Measurements from ENCODE around the gene ATE1. TPM values are rescaled to one million over a fixed set of nuclear protein-coding genes. Genes with fewer than 3 reads are reported as not detected.
A peak's percentile ranks its signal among the peaks of the same experiment; 100 is the strongest.
"Not testable (repeated sequence)": the region's sequence is repeated elsewhere in the genome, so short reads cannot be mapped to it uniquely, and the experiment has no call there.

Gene ATE1
- total RNA-seq, 2 donors from 2014 or later = 25.5 to 26.6 TPM

- DNase-seq = no peak
- H3K4me3 Mint-ChIP-seq = no peak overlapping the region
- no peaks in the 10 kb centered on the region for H3K36me3 Mint-ChIP-seq (ENCODE audit: insufficient read depth in 2 of 2)
- H3K4me1 Mint-ChIP-seq (ENCODE audit: low read depth) = no peaks in the 10 kb centered on the region
- ATAC-seq (replicated peaks in 1 of 2) = no peak
- H3K27me3 Mint-ChIP-seq (ENCODE audit: low read depth) = peaks cover 10% of the 10 kb centered on the region
- peaks cover 0 to 2% of the 10 kb centered on the region in 2 donors for H3K9me3 Mint-ChIP-seq
- no peak overlapping the region for H3K27ac Mint-ChIP-seq
Observed at GRCh38 chr10:121715076-121715475, 212.8 kb downstream of the ATE1 start.

- DNase-seq (no peak), ATAC-seq (replicated peaks in 1 of 2) (no peak)
- H3K36me3 Mint-ChIP-seq (ENCODE audit: insufficient read depth in 2 of 2) = no peaks in the 10 kb centered on the region
Observed at GRCh38 chr10:121713486-121713885, 214.3 kb downstream of the ATE1 start.

GRCh38 chr10:121710971-121711370, 216.9 kb downstream of the ATE1 start:
- Mint-ChIP-seq H3K4me3 (no peak overlapping the region), H3K9me3 (no peaks in the 10 kb centered on the region), H3K4me1 (ENCODE audit: low read depth) (no peaks in the 10 kb centered on the region), H3K27ac (no peak overlapping the region), H3K36me3 (ENCODE audit: insufficient read depth in 2 of 2) (no peaks in the 10 kb centered on the region), H3K27me3 (ENCODE audit: low read depth) (peaks cover 24% of the 10 kb centered on the region)
- DNase-seq = no peak
- no peak for ATAC-seq (replicated peaks in 1 of 2)

More at GRCh38 chr10:121713486-121713885, 214.3 kb downstream of the ATE1 start:
- no peaks in the 10 kb centered on the region for H3K9me3 Mint-ChIP-seq
- no peaks in the 10 kb centered on the region for H3K4me1 Mint-ChIP-seq (ENCODE audit: low read depth)
- no peak overlapping the region for H3K4me3 Mint-ChIP-seq
- H3K27ac Mint-ChIP-seq = no peak overlapping the region
- peaks cover 14% of the 10 kb centered on the region for H3K27me3 Mint-ChIP-seq (ENCODE audit: low read depth)

GRCh38 chr10:121710207-121710606, 217.6 kb downstream of the ATE1 start:
- no peak overlapping the region for H3K4me3 Mint-ChIP-seq
- no peaks in the 10 kb centered on the region for H3K4me1 Mint-ChIP-seq (ENCODE audit: low read depth)
- no peaks in the 10 kb centered on the region for H3K36me3 Mint-ChIP-seq (ENCODE audit: insufficient read depth in 2 of 2)
- no peak for DNase-seq
- H3K27ac Mint-ChIP-seq = no peak overlapping the region
- peaks cover 28% of the 10 kb centered on the region for H3K27me3 Mint-ChIP-seq (ENCODE audit: low read depth)
- no peaks in the 10 kb centered on the region for H3K9me3 Mint-ChIP-seq
- ATAC-seq (replicated peaks in 1 of 2) = no peak

GRCh38 chr10:121709675-121710073, 218.2 kb downstream of the ATE1 start:
- Mint-ChIP-seq H3K9me3 (no peaks in the 10 kb centered on the region), H3K4me3 (no peak overlapping the region), H3K27me3 (ENCODE audit: low read depth) (peaks cover 28% of the 10 kb centered on the region), H3K27ac (no peak overlapping the region), H3K4me1 (ENCODE audit: low read depth) (no peaks in the 10 kb centered on the region), H3K36me3 (ENCODE audit: insufficient read depth in 2 of 2) (no peaks in the 10 kb centered on the region)
- ATAC-seq (replicated peaks in 1 of 2) (no peak), DNase-seq (no peak)

- no peak overlapping the region for H3K27ac Mint-ChIP-seq
- peaks cover 28% of the 10 kb centered on the region for H3K27me3 Mint-ChIP-seq (ENCODE audit: low read depth)
- no peaks in the 10 kb centered on the region for H3K9me3 Mint-ChIP-seq
- no peaks in the 10 kb centered on the region for H3K4me1 Mint-ChIP-seq (ENCODE audit: low read depth)
- H3K36me3 Mint-ChIP-seq (ENCODE audit: insufficient read depth in 2 of 2) = no peaks in the 10 kb centered on the region
- H3K4me3 Mint-ChIP-seq = no peak overlapping the region
- no peak for ATAC-seq (replicated peaks in 1 of 2)
- DNase-seq = no peak
Observed at GRCh38 chr10:121708728-121709674, 218.8 kb downstream of the ATE1 start.

- peaks cover 3% of the 10 kb centered on the region in 2 donors for H3K9me3 Mint-ChIP-seq
- no peak overlapping the region for H3K27ac Mint-ChIP-seq
- ATAC-seq (replicated peaks in 1 of 2) (no peak), DNase-seq (no peak)
- peaks cover 0 to 1% of the 10 kb centered on the region in 2 donors for H3K36me3 Mint-ChIP-seq (ENCODE audit: insufficient read depth in 2 of 2)
- H3K4me3 Mint-ChIP-seq = no peak overlapping the region
- H3K4me1 Mint-ChIP-seq (ENCODE audit: low read depth) = no peaks in the 10 kb centered on the region
- H3K27me3 Mint-ChIP-seq (ENCODE audit: low read depth) = peaks cover 13% of the 10 kb centered on the region
Observed at GRCh38 chr10:121702351-121703320, 225.2 kb downstream of the ATE1 start.

- DNase-seq (no peak), ATAC-seq (replicated peaks in 1 of 2) (no peak)
- Mint-ChIP-seq H3K9me3 (peaks cover 3% of the 10 kb centered on the region in 2 donors), H3K27ac (no peak overlapping the region), H3K27me3 (ENCODE audit: low read depth) (no peaks in the 10 kb centered on the region), H3K4me3 (no peak overlapping the region), H3K4me1 (ENCODE audit: low read depth) (no peaks in the 10 kb centered on the region), H3K36me3 (ENCODE audit: insufficient read depth in 2 of 2) (peaks cover 0 to 1% of the 10 kb centered on the region in 2 donors)
Observed at GRCh38 chr10:121700416-121700815, 227.4 kb downstream of the ATE1 start.

- H3K4me3 Mint-ChIP-seq; H3K27me3 Mint-ChIP-seq (ENCODE audit: low read depth); H3K27ac Mint-ChIP-seq; ATAC-seq (replicated peaks in 1 of 2); H3K36me3 Mint-ChIP-seq (ENCODE audit: insufficient read depth in 2 of 2); H3K9me3 Mint-ChIP-seq; DNase-seq; H3K4me1 Mint-ChIP-seq (ENCODE audit: low read depth): not testable (repeated sequence)
Observed at GRCh38 chr10:121699703-121700102, 228.1 kb downstream of the ATE1 start.

GRCh38 chr10:121698902-121699301, 228.9 kb downstream of the ATE1 start:
- Mint-ChIP-seq H3K4me1 (ENCODE audit: low read depth) (no peaks in the 10 kb centered on the region), H3K9me3 (peaks cover 3% of the 10 kb centered on the region in 2 donors), H3K27ac (no peak overlapping the region), H3K36me3 (ENCODE audit: insufficient read depth in 2 of 2) (peaks cover 0 to 1% of the 10 kb centered on the region in 2 donors), H3K4me3 (no peak overlapping the region), H3K27me3 (ENCODE audit: low read depth) (no peaks in the 10 kb centered on the region)
- ATAC-seq (replicated peaks in 1 of 2) (no peak), DNase-seq (no peak)

GRCh38 chr10:121698336-121698735, 229.5 kb downstream of the ATE1 start:
- DNase-seq (no peak), ATAC-seq (replicated peaks in 1 of 2) (no peak)
- no peak overlapping the region for H3K27ac Mint-ChIP-seq
- peaks cover 3% of the 10 kb centered on the region in 2 donors for H3K9me3 Mint-ChIP-seq
- peaks cover 0 to 1% of the 10 kb centered on the region in 2 donors for H3K36me3 Mint-ChIP-seq (ENCODE audit: insufficient read depth in 2 of 2)
- no peaks in the 10 kb centered on the region for H3K4me1 Mint-ChIP-seq (ENCODE audit: low read depth)
- no peak overlapping the region for H3K4me3 Mint-ChIP-seq
- no peaks in the 10 kb centered on the region for H3K27me3 Mint-ChIP-seq (ENCODE audit: low read depth)

GRCh38 chr10:121696854-121697253, 231.0 kb downstream of the ATE1 start:
- Mint-ChIP-seq H3K36me3 (ENCODE audit: insufficient read depth in 2 of 2) (peaks cover 0 to 1% of the 10 kb centered on the region in 2 donors), H3K4me3 (no peak overlapping the region), H3K9me3 (peaks cover 3% of the 10 kb centered on the region in 2 donors), H3K27me3 (ENCODE audit: low read depth) (no peaks in the 10 kb centered on the region), H3K4me1 (ENCODE audit: low read depth) (no peaks in the 10 kb centered on the region), H3K27ac (no peak overlapping the region)
- DNase-seq (peak; percentile 13 to 18), ATAC-seq (replicated peaks in 1 of 2) (no peak)

All from activated T-cell treated with anti-CD3 and anti-CD28 coated beads, Interleukin-2, amount 50 U/mL, for 72 hours (primary cell).